Gastrocnemius medialis (tissue), 4 donors: ENCODE measurements around the gene KCNV2.

Experiments used
- POLR2A ChIP-seq, 2 donors: fragments of 450-650 bp; IDR thresholded peaks; one replicate each; pipeline ENCODE4 v1.6.1; 2017; ENCODE audit warnings: antibody characterized with exemption in 2 of 2, mild to moderate bottlenecking in 2 of 2, moderate library complexity in 2 of 2
- TF ChIP-seq, protein P1 (sequence below), 5 experiments: fragments of 450-650 bp in 3 of 5; fragments of 200-600 bp in 2 of 5; sonication (generic) in 2 of 5; IDR thresholded peaks in 4 of 5; conservative IDR thresholded peaks in 1 of 5; 1 replicate in 4 of 5; 2 replicates in 1 of 5; pipeline ENCODE4 v1.5.1; 2016 to 2019; ENCODE audit warnings: antibody characterized with exemption in 5 of 5, mild to moderate bottlenecking in 3 of 5, moderate library complexity in 3 of 5

DNA sequence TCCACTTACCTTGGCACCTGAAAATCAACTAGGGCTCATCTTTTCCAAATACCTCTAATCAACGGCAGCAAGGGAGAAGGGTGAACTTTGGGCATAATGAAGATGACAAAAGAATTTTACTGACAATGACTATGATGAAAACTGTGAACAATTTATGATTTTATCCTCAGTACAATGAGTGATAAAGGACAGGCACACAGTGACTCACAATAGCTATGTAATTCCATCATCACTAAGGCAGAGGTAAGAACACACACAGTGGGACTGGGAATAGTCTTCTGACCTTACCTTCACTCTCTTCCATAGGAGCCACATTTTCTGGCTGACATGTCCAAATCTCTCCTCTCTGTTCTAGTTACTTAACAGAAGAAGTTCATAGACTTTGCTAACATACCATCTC lies 26.1 kb upstream of the KCNV2 start:
- TF ChIP-seq, protein P1, sequence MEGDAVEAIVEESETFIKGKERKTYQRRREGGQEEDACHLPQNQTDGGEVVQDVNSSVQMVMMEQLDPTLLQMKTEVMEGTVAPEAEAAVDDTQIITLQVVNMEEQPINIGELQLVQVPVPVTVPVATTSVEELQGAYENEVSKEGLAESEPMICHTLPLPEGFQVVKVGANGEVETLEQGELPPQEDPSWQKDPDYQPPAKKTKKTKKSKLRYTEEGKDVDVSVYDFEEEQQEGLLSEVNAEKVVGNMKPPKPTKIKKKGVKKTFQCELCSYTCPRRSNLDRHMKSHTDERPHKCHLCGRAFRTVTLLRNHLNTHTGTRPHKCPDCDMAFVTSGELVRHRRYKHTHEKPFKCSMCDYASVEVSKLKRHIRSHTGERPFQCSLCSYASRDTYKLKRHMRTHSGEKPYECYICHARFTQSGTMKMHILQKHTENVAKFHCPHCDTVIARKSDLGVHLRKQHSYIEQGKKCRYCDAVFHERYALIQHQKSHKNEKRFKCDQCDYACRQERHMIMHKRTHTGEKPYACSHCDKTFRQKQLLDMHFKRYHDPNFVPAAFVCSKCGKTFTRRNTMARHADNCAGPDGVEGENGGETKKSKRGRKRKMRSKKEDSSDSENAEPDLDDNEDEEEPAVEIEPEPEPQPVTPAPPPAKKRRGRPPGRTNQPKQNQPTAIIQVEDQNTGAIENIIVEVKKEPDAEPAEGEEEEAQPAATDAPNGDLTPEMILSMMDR (IDR thresholded peaks at IDR 0.05 in 4 of 5, conservative IDR thresholded peaks at IDR 0.05 in 1 of 5), result no peak
- TF ChIP-seq POLR2A (IDR thresholded peaks at IDR 0.05), result no peak
